Dermis microvascular lymphatic vessel endothelial cell (primary cell): ENCODE measurements around the gene MZF1. TPM values are rescaled to one million over a fixed set of nuclear protein-coding genes. Genes with fewer than 3 reads are reported as not detected.
"Not testable (repeated sequence)": the region's sequence is repeated elsewhere in the genome, so short reads cannot be mapped to it uniquely, and the experiment has no call there.

Experiments used
- DNase-seq, 2 donors: peaks; one replicate each; pipeline versions ENCODE4 v3.0.0 to v3.0.0-alpha.2; 2010; ENCODE audit warnings: low read depth in 2 of 2
- total RNA-seq: library from RNA; depleted of rRNA; stranded (reverse); fragments of >200 nt; gene quantifications from 2 replicates; pipeline ENCODE4 v1.2.1, GENCODE V29; 2014

The MZF1 gene
- total RNA-seq, 1 donor from 2014 or later = 5.1 TPM

GRCh38 chr19:58543826-58544590, 29.1 kb downstream of the MZF1 start, which contains the start of gene TRIM28:
Gene TRIM28, plus strand, starts transcription at chr19:58544064. Its CDS starts 694 bp downstream, at chr19:58544758.
- peak; percentile 94 to 99 for DNase-seq

GRCh38 chr19:58542641-58543372, 30.3 kb downstream of the MZF1 start:
- not testable (repeated sequence) for DNase-seq

GRCh38 chr19:58539169-58539559, 34.0 kb downstream of the MZF1 start:
- not testable (repeated sequence) for DNase-seq

GRCh38 chr19:58538257-58539168, 34.6 kb downstream of the MZF1 start:
- DNase-seq = peak in 1 of 2 donors; percentile 69

GRCh38 chr19:58536852-58537798, 36.0 kb downstream of the MZF1 start:
- DNase-seq = no peak

DNA sequence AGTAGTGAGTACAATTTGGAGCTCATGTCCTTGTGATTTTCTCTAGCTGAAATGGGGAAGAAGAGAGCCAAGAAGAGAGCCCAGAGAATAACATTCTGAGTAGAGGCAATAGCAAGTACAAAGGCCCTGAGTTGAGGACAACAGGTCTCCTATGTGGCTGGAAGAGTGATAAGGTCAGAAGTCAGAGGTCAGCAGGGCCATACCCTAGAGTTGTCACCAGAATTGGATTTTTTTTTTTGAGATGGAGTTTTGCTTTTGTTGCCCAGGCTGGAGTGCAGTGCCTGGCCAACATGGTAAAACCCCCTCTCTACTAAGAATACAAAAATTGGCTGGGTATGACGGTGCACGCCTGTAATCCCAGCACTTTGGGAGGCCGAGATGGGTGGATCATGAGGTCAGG, 37.3 kb downstream of the MZF1 start:
- DNase-seq = no peak

DNA sequence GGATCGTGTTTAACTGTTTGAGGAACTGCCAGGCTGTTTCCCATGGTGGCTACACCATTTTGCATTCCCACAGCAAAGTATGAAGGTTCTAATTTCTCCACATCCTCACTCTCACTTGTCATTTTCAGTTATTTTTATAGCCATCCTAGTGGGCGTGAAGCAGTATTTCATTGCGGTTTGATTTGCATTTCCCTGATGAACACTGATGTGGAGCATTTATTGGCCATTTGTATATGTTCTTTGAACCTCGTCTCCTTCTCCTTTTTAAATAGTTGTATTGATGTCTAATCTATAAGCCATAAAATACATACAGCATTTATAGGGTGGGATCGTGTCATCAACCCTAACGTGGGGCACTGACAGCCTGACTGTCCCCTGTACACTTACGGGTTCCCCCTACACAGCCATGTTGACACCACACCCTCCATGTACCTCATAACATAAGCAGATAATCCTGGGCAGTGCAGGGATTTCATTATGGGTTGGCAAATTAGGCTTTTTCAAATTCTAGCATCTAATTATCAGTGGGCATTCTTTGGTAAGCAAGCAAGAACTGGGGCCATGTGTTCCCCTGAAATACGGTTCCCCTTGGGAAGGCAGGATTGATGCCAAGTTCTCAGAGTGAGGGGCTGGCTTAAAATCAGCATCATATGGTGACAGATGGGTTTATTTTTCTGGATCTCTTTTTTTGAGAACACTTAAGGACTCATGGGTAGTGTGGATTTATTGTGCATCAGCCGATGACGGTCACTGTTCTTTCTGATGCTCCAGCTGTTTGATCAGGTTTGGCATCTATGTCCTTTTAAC, 41.9 kb downstream of the MZF1 start:
- no peak for DNase-seq

DNA sequence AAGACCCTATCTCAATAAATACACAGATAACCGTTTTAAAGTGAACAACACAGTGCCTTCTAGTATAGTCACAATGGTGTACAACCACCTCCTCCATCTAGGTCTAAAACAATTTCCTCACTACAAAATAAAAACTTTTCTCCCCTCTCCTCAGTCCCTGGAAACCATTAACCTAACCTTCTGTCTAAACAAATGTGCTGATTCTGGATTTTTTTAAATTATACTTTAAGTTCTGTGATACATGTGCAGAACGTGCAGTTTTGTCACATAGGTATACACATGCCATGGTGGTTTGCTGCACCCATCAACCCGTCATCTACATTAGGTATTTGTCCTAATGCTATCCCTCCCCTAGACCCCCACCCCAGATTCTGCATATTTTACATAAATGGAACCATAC, 43.7 kb downstream of the MZF1 start:
- DNase-seq = no peak

DNA sequence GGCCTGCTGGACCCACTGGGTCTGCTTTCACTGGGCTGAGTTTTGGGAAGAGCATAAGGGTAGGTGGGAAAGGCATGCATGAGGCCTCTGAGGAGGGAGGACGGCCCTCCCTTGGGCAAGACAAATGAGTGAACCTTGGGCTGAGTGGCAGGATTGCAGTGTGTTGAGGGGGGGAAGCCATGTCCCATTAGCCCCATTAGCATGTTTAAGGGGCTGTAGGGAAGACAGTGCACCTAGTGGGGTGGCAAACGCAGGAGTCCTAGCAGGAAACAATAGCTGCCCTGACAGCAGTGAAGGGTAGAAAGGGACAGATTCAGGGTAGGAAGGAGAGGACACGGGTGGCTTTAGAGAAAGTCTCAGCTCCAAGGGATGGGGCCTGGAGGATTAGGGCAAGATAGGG, 50.4 kb downstream of the MZF1 start:
- DNase-seq = no peak

DNA sequence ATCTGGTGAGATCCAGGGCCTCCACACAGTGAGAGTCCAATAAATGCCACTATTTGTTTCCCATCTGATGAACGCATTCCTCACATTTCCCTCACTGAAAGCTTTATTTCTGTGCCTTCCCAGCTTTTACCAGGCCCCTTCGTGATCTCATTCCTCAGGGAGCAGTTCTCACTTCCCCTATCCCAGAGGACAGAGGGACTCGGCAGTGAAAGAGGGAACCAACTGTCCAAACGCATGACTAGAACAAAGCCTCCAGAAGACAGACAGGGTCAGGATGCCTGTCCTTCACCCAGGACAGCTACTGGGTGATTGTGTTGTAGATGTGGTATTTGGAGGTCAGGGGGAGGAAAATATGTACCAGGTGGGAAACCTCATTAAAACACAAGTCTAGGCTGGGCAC, 51.5 kb downstream of the MZF1 start:
- no peak for DNase-seq

GRCh38 chr19:58520257-58520599, 52.9 kb downstream of the MZF1 start:
- DNase-seq = no peak

DNA sequence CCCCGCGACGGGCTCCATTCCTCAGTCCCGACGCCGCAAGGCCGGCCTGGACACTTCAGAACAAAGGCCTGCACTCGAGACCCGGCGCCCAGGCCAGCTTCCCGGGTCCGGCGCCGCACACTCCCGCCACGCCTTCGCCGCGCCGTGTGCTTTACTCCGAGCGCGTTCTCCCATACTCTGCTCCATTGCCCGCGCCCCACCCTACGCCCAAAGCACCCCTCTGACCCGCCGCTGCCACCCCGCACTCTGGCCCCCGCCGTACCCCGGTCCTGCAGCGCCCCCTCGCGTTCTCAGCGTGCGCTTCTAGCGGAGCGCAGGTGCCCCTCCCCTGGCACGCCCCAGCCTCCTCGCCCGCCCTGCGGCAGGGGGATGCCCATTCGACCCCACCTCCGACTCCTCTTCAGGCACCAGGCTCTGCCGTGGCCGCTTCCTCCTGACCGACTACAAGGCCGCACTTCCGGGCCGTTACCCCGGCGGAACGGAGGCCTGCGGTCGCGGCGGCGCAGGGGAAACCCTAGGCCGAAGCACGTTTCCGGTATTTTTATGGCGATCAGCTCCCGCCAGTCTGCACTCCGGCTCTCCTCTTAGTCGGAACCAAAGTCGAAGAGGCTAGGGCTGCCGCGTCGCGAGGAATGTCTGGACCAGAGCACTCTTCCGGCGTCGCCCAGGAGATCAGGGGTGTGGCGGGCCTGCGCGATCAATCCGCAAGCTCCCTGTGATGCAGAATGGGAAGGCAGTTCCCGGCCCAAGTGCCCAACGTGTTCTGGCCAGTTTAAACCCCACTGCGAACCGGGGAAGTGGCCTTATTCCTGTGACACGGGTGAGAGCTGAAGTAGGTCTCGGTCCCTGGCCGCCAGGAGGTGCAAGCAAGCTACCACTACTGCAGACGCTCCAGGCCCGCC, 53.5 kb downstream of the MZF1 start, which contains the start of gene ZBTB45:
Gene ZBTB45 (minus strand): TSS at position 456 of the 902 bp plus-strand sequence. CDS start 2,137 bp downstream, outside the sequence.
- DNase-seq = peak; percentile 86 to 94

DNA sequence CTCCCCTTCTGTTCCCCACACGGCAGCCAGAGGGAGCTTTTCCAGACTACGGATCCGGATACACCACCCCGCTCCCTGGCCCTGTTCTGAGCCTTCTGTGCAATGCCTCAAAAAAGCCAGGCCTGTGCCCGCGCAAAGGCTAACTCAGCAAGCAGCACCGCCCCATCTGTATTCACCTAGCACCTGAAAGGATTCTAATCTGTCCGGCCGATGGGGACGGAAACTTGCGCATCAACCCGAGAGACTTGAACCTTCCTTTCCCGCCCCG, 54.1 kb downstream of the MZF1 start:
- DNase-seq = peak; percentile 63 to 84

- DNase-seq = no peak
These were observed 54.7 kb downstream of the MZF1 start for GRCh38 chr19:58518256-58519086.

GRCh38 chr19:58516964-58517833, 55.9 kb downstream of the MZF1 start:
- no peak for DNase-seq

- DNase-seq = no peak
These were observed 56.8 kb downstream of the MZF1 start for GRCh38 chr19:58516246-58516836.

GRCh38 chr19:58515259-58515658, 57.9 kb downstream of the MZF1 start:
- no peak for DNase-seq
